ENCODE data around the gene OSBPL3.

GRCh38 chr7:24922099-24922773 is 57.7 kb downstream of the OSBPL3 start:
- TF ChIP-seq CTCF (IDR thresholded peaks at IDR 0.05 in 2 of 3, conservative IDR thresholded peaks at IDR 0.05 in 1 of 3; ENCODE audit: borderline replicate concordance in 1 of 3, insufficient read depth in 1 of 3, low read depth in 2 of 3, low read length in 2 of 3), result no peak
- no peak for TF ChIP-seq POLR2A (IDR thresholded peaks at IDR 0.05; ENCODE audit: borderline replicate concordance, extremely low read depth, insufficient read depth, insufficient read length)
- no peak for TF ChIP-seq EZH2 (IDR thresholded peaks at IDR 0.05)
- no peak for TF ChIP-seq ZNF274 (IDR thresholded peaks at IDR 0.05; ENCODE audit: low read depth, low read length)
- TF ChIP-seq RAD21 (IDR thresholded peaks at IDR 0.05; ENCODE audit: low read depth), result no peak
- TF ChIP-seq EZH2phosphoT487 (IDR thresholded peaks at IDR 0.05; ENCODE audit: borderline replicate concordance), result no peak
- no peak for TF ChIP-seq POLR2AphosphoS5 (IDR thresholded peaks at IDR 0.05; ENCODE audit: low read depth, low read length)
- no peak for TF ChIP-seq TCF7L2 (IDR thresholded peaks at IDR 0.05; ENCODE audit: borderline replicate concordance, extremely low read depth, insufficient read depth, insufficient read length)
- TF ChIP-seq EGR1 (IDR thresholded peaks at IDR 0.05; ENCODE audit: low read depth), result no peak
- no peak for TF ChIP-seq SP1 (IDR thresholded peaks at IDR 0.05; ENCODE audit: low read depth)
- TF ChIP-seq SRF (IDR thresholded peaks at IDR 0.05; ENCODE audit: low read depth), result no peak
- no peak for TF ChIP-seq FOSL1 (IDR thresholded peaks at IDR 0.05; ENCODE audit: low read depth)
- TF ChIP-seq CBX3 (IDR thresholded peaks at IDR 0.05; ENCODE audit: low read depth), result no peak
- TF ChIP-seq YY1 (IDR thresholded peaks at IDR 0.05; ENCODE audit: extremely low read depth, insufficient replicate concordance, low read depth, low read length), result no peak

All from HCT116 (cell line).